GM12874 (cell line): Measurements from ENCODE around the gene PPM1B.

Experiments used
- CTCF ChIP-seq: IDR thresholded peaks from 2 replicates; pipeline ENCODE4 v1.5.1; 2011; ENCODE audit warnings: low read depth, mild to moderate bottlenecking, control low read depth, low read length, moderate library complexity; ENCODE audit not compliant: insufficient read depth

PPM1B gene

GRCh38 chr2:44171018-44171417, 2.3 kb downstream of the PPM1B start:
- no peak for TF ChIP-seq CTCF

GRCh38 chr2:44172576-44172975, 3.9 kb downstream of the PPM1B start:
- no peak for TF ChIP-seq CTCF

GRCh38 chr2:44178950-44179349, 10.3 kb downstream of the PPM1B start:
- no peak for TF ChIP-seq CTCF

GRCh38 chr2:44181648-44182047, 13.0 kb downstream of the PPM1B start:
- TF ChIP-seq CTCF, result no peak

- TF ChIP-seq CTCF, result no peak
Measured at GRCh38 chr2:44184106-44184505, 15.4 kb downstream of the PPM1B start.

- no peak for TF ChIP-seq CTCF
Measured at GRCh38 chr2:44186810-44187209, 18.1 kb downstream of the PPM1B start.

- no peak for TF ChIP-seq CTCF
Measured at GRCh38 chr2:44187251-44187650, 18.6 kb downstream of the PPM1B start.

- TF ChIP-seq CTCF, result no peak
Measured at GRCh38 chr2:44188696-44189095, 20.0 kb downstream of the PPM1B start.
